ENCODE data around the gene DDB1.

The DDB1 gene

GRCh38 chr11:61273178-61274078 lies 59.5 kb downstream of the DDB1 start:
- Histone ChIP-seq H3K4me2 (ENCODE audit: low read length) (no peak overlapping the region), H3K9me2 (replicated peaks; ENCODE audit: control insufficient read depth, low read length) (no peaks in the 10 kb centered on the region), H4K20me1 (ENCODE audit: control insufficient read depth, insufficient read depth, low read depth, low read length) (no peaks in the 10 kb centered on the region), H3F3A (ENCODE audit: control insufficient read depth, insufficient read depth) (no peaks in the 10 kb centered on the region), H3K79me2 (ENCODE audit: control insufficient read depth, low read length) (no peaks in the 10 kb centered on the region), H3K9me3 (ENCODE audit: control insufficient read depth, insufficient read depth, low read length) (no peaks in the 10 kb centered on the region), H3K27me3 (ENCODE audit: control insufficient read depth, low read length) (no peaks in the 10 kb centered on the region), H3K4me3 (ENCODE audit: low read length) (no peak overlapping the region), H3K4me1 (ENCODE audit: control insufficient read depth, low read length) (peaks cover 3% of the 10 kb centered on the region; the same call in 1 of the 2 replicates), H3K36me3 (ENCODE audit: control insufficient read depth, low read length) (peaks cover 25% of the 10 kb centered on the region), H3K27ac (ENCODE audit: low read depth, low read length) (no peak overlapping the region)
- TF ChIP-seq EZH2phosphoT487 (IDR thresholded peaks at IDR 0.05; ENCODE audit: borderline replicate concordance, low read length) (no peak), CTCF (IDR thresholded peaks at IDR 0.05; ENCODE audit: low read depth, low read length, poor library complexity, severe bottlenecking) (no peak)

GRCh38 chr11:61272731-61273130 lies 60.2 kb downstream of the DDB1 start:
- H3K4me2 ChIP-seq (ENCODE audit: low read length): no peak overlapping the region

GRCh38 chr11:61270354-61271076 lies 62.4 kb downstream of the DDB1 start:
- no peaks in the 10 kb centered on the region for H3K4me1 ChIP-seq (ENCODE audit: control insufficient read depth, low read length)

More at GRCh38 chr11:61272731-61273130, 60.2 kb downstream of the DDB1 start:
- no peaks in the 10 kb centered on the region for H3F3A ChIP-seq (ENCODE audit: control insufficient read depth, insufficient read depth)
- no peaks in the 10 kb centered on the region for H3K9me3 ChIP-seq (ENCODE audit: control insufficient read depth, insufficient read depth, low read length)
- H3K27me3 ChIP-seq (ENCODE audit: control insufficient read depth, low read length): no peaks in the 10 kb centered on the region
- peaks cover 3% of the 10 kb centered on the region; the same call in 1 of the 2 replicates for H3K4me1 ChIP-seq (ENCODE audit: control insufficient read depth, low read length)
- H3K9me2 ChIP-seq (replicated peaks; ENCODE audit: control insufficient read depth, low read length): no peaks in the 10 kb centered on the region
- TF ChIP-seq EZH2phosphoT487 (IDR thresholded peaks at IDR 0.05; ENCODE audit: borderline replicate concordance, low read length) (no peak), CTCF (IDR thresholded peaks at IDR 0.05; ENCODE audit: low read depth, low read length, poor library complexity, severe bottlenecking) (no peak)
- no peaks in the 10 kb centered on the region for H3K79me2 ChIP-seq (ENCODE audit: control insufficient read depth, low read length)
- no peaks in the 10 kb centered on the region for H4K20me1 ChIP-seq (ENCODE audit: control insufficient read depth, insufficient read depth, low read depth, low read length)
- H3K36me3 ChIP-seq (ENCODE audit: control insufficient read depth, low read length): peaks cover 22% of the 10 kb centered on the region
- no peak overlapping the region for H3K27ac ChIP-seq (ENCODE audit: low read depth, low read length)
- H3K4me3 ChIP-seq (ENCODE audit: low read length): no peak overlapping the region

More at GRCh38 chr11:61270354-61271076, 62.4 kb downstream of the DDB1 start:
- Histone ChIP-seq H3K27ac (ENCODE audit: low read depth, low read length) (no peak overlapping the region), H3K79me2 (ENCODE audit: control insufficient read depth, low read length) (no peaks in the 10 kb centered on the region), H3K9me2 (replicated peaks; ENCODE audit: control insufficient read depth, low read length) (no peaks in the 10 kb centered on the region), H3K36me3 (ENCODE audit: control insufficient read depth, low read length) (peaks cover 17% of the 10 kb centered on the region), H3K4me3 (ENCODE audit: low read length) (no peak overlapping the region), H3K27me3 (ENCODE audit: control insufficient read depth, low read length) (no peaks in the 10 kb centered on the region), H3K4me2 (ENCODE audit: low read length) (no peak overlapping the region), H3F3A (ENCODE audit: control insufficient read depth, insufficient read depth) (no peaks in the 10 kb centered on the region), H4K20me1 (ENCODE audit: control insufficient read depth, insufficient read depth, low read depth, low read length) (no peaks in the 10 kb centered on the region), H3K9me3 (ENCODE audit: control insufficient read depth, insufficient read depth, low read length) (no peaks in the 10 kb centered on the region)
- TF ChIP-seq EZH2phosphoT487 (IDR thresholded peaks at IDR 0.05; ENCODE audit: borderline replicate concordance, low read length) (no peak), CTCF (IDR thresholded peaks at IDR 0.05; ENCODE audit: low read depth, low read length, poor library complexity, severe bottlenecking) (no peak)
